Fibroblast of pulmonary artery (primary cell): ENCODE measurements around the gene LAT.
"Not testable (repeated sequence)": the region's sequence is repeated elsewhere in the genome, so short reads cannot be mapped to it uniquely, and the experiment has no call there.

Experiments used
- DNase-seq: peaks from one replicate; pipeline ENCODE4 v3.0.0-alpha.2; 2010; ENCODE audit warnings: low read depth
- H3K4me3 ChIP-seq: replicated peaks from 2 replicates; pipeline ENCODE4 v1.5.1; 2011; ENCODE audit warnings: low read depth, mild to moderate bottlenecking, control low read depth, low read length, moderate library complexity
- TF ChIP-seq, protein P1 (sequence below): IDR thresholded peaks from 2 replicates; pipeline ENCODE4 v1.5.1; 2011; ENCODE audit warnings: mild to moderate bottlenecking, control low read depth, low read length, inconsistent platforms; ENCODE audit errors: missing control alignments

LAT gene

GRCh38 chr16:28964072-28964471, 20.8 kb upstream of the LAT start:
- TF ChIP-seq, protein P1, sequence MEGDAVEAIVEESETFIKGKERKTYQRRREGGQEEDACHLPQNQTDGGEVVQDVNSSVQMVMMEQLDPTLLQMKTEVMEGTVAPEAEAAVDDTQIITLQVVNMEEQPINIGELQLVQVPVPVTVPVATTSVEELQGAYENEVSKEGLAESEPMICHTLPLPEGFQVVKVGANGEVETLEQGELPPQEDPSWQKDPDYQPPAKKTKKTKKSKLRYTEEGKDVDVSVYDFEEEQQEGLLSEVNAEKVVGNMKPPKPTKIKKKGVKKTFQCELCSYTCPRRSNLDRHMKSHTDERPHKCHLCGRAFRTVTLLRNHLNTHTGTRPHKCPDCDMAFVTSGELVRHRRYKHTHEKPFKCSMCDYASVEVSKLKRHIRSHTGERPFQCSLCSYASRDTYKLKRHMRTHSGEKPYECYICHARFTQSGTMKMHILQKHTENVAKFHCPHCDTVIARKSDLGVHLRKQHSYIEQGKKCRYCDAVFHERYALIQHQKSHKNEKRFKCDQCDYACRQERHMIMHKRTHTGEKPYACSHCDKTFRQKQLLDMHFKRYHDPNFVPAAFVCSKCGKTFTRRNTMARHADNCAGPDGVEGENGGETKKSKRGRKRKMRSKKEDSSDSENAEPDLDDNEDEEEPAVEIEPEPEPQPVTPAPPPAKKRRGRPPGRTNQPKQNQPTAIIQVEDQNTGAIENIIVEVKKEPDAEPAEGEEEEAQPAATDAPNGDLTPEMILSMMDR, result no peak
- DNase-seq, result no peak
- no peak overlapping the region for H3K4me3 ChIP-seq

- TF ChIP-seq, protein P1, result no peak
- no peak overlapping the region for H3K4me3 ChIP-seq
- DNase-seq, result no peak
These were observed 20.4 kb upstream of the LAT start for GRCh38 chr16:28964496-28964895.

- no peak overlapping the region for H3K4me3 ChIP-seq
- TF ChIP-seq, protein P1, result no peak
- no peak for DNase-seq
These were observed 17.7 kb upstream of the LAT start for GRCh38 chr16:28967156-28967555.

DNA sequence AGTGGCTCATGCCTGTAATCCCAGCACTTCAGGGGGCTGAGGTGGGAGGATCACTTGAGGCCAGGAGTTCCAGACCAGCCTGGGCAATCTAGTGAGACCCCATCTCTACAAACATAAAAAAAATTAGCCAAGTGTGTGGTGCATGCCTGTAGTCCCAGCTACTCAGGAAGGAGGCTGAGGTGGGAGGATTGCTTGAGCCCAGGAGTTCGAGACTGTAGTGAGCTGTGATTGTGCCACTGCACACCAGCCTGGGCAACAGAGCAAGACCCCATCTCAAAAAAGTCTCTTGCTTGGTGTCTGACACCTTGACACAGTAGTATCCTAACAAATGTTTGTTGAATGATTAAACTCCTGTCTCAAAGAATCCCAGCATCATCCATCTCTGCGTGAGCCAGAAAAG, 15.2 kb upstream of the LAT start:
- not testable (repeated sequence) for DNase-seq, H3K4me3 ChIP-seq

- DNase-seq, result peak; percentile 74
- TF ChIP-seq, protein P1, result peak; percentile 82
- peak overlapping the region; percentile 96 for H3K4me3 ChIP-seq
These were observed 10.8 kb upstream of the LAT start for GRCh38 chr16:28974007-28974436.

- H3K4me3 ChIP-seq, result peak within 1 kb of the TSS; percentile 96
- TF ChIP-seq, protein P1, result no peak
- peak; percentile 98 for DNase-seq
These were observed 10.3 kb upstream of the LAT start, which contains the start of gene SPNS1 for GRCh38 chr16:28974437-28975157. TSS of gene SPNS1 (plus strand) at chr16:28974778. CDS start at chr16:28975152, 374 bp downstream.

DNA sequence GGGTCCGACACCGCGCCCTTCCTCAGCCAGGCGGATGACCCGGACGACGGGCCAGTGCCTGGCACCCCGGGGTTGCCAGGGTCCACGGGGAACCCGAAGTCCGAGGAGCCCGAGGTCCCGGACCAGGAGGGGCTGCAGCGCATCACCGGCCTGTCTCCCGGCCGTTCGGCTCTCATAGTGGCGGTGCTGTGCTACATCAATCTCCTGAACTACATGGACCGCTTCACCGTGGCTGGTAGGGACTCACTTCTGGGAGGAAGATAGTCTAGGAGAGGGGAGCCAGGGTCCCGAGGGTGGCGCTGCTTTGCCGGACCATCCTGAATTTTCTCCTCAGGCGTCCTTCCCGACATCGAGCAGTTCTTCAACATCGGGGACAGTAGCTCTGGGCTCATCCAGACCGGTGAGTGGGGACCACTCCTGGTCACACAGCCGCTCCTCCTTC, 9.7 kb upstream of the LAT start:
- no peak for DNase-seq

More for the DNA sequence above, 9.7 kb upstream of the LAT start:
- TF ChIP-seq, protein P1, result no peak
- H3K4me3 ChIP-seq, result peak overlapping the region; percentile 96
